ENCODE results near the gene NLRC5. TPM values are rescaled to one million over a fixed set of nuclear protein-coding genes. Genes with fewer than 3 reads are reported as not detected.

Gene NLRC5
- polyA plus RNA-seq, 1 experiment = 19.2 TPM

GRCh38 chr16:57083485-57084126 is 94.2 kb downstream of the NLRC5 start:
- POLR2A ChIA-PET = no interaction called here
- DNase-seq (ENCODE audit: low read depth) = no peak
- Histone ChIP-seq H3K36me3 (ENCODE audit: control insufficient read depth, insufficient read depth, low read length) (no peaks in the 10 kb centered on the region), H3K4me3 (ENCODE audit: low read depth, low read length) (no peak overlapping the region), H3K27me3 (ENCODE audit: control insufficient read depth, insufficient read depth, low read length) (no peaks in the 10 kb centered on the region)
- CTCF ChIA-PET = interaction anchor here (0.6 to 4.9 kb wide), 31 partner anchors 9 to 338 kb away, joined by 3 to 44 read pairs (median 4); partner anchors contain the start of gene CPNE2
- TF ChIP-seq, protein P1, sequence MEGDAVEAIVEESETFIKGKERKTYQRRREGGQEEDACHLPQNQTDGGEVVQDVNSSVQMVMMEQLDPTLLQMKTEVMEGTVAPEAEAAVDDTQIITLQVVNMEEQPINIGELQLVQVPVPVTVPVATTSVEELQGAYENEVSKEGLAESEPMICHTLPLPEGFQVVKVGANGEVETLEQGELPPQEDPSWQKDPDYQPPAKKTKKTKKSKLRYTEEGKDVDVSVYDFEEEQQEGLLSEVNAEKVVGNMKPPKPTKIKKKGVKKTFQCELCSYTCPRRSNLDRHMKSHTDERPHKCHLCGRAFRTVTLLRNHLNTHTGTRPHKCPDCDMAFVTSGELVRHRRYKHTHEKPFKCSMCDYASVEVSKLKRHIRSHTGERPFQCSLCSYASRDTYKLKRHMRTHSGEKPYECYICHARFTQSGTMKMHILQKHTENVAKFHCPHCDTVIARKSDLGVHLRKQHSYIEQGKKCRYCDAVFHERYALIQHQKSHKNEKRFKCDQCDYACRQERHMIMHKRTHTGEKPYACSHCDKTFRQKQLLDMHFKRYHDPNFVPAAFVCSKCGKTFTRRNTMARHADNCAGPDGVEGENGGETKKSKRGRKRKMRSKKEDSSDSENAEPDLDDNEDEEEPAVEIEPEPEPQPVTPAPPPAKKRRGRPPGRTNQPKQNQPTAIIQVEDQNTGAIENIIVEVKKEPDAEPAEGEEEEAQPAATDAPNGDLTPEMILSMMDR (IDR thresholded peaks at IDR 0.05; ENCODE audit: insufficient read depth, low read depth, low read length) = no peak

GRCh38 chr16:57084257-57084770 is 95.0 kb downstream of the NLRC5 start:
- Histone ChIP-seq H3K36me3 (ENCODE audit: control insufficient read depth, insufficient read depth, low read length) (no peaks in the 10 kb centered on the region), H3K4me3 (ENCODE audit: low read depth, low read length) (no peak overlapping the region), H3K27me3 (ENCODE audit: control insufficient read depth, insufficient read depth, low read length) (no peaks in the 10 kb centered on the region)
- POLR2A ChIA-PET = no interaction called here
- TF ChIP-seq, protein P1 (IDR thresholded peaks at IDR 0.05; ENCODE audit: insufficient read depth, low read depth, low read length) = peak; percentile 98
- no peak for DNase-seq (ENCODE audit: low read depth)
- CTCF ChIA-PET = interaction anchor here (0.7 to 4.9 kb wide), 35 partner anchors 9 to 333 kb away, joined by 3 to 44 read pairs (median 4); partner anchors contain the start of gene CPNE2

DNA sequence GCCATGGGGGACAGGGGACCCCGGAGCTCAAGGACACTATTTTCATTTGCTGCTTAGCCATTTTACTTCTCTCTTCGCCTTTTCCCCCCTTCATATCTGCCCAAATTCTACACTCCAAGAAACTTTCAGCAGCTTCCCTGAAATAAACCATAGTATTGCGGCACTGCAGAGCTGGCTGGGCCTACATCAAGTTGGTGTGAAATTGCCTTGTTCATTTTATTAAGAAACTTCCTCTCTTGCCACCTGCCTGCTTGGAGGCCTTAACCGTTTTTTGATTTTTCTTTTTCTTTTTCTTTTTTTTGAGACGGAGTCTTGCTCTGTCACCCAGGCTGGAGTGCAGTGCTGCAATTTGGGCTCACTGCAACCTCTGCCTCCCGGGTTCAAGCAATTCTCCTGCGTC is 95.6 kb downstream of the NLRC5 start:
- H3K36me3 ChIP-seq (ENCODE audit: control insufficient read depth, insufficient read depth, low read length) = no peaks in the 10 kb centered on the region
- H3K4me3 ChIP-seq (ENCODE audit: low read depth, low read length) = no peak overlapping the region
- DNase-seq (ENCODE audit: low read depth) = no peak
- TF ChIP-seq, protein P1 (IDR thresholded peaks at IDR 0.05; ENCODE audit: insufficient read depth, low read depth, low read length) = no peak
- ChIA-PET POLR2A (no interaction called here), CTCF (interaction anchor here (0.7 to 4.9 kb wide), 24 partner anchors 8 to 332 kb away, joined by 3 to 44 read pairs (median 4); partner anchors contain the start of gene CPNE2)
- H3K27me3 ChIP-seq (ENCODE audit: control insufficient read depth, insufficient read depth, low read length) = no peaks in the 10 kb centered on the region

DNA sequence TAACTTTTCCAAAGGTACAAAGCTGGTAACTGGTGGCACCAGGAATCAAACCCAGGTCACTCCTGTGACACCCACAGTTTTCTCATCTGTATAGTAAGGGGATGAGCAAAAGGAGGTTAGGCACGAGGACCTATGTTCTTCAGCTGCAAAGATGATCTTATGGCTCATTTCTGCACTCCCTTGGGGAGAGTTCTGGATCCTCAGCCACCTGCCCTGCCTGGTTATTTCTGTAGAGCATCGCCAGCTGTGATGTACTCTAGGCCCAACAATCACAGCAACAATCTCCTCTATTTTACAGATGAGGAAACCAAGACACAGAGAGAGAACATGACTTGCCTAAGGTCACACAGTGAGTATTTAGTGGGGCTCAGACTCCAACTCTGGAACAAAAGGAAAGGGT is 97.6 kb downstream of the NLRC5 start:
- POLR2A ChIA-PET = no interaction called here
- H3K27me3 ChIP-seq (ENCODE audit: control insufficient read depth, insufficient read depth, low read length) = no peaks in the 10 kb centered on the region
- H3K36me3 ChIP-seq (ENCODE audit: control insufficient read depth, insufficient read depth, low read length) = no peaks in the 10 kb centered on the region
- TF ChIP-seq, protein P1 (IDR thresholded peaks at IDR 0.05; ENCODE audit: insufficient read depth, low read depth, low read length) = no peak
- no peak overlapping the region for H3K4me3 ChIP-seq (ENCODE audit: low read depth, low read length)
- DNase-seq (ENCODE audit: low read depth) = no peak
- CTCF ChIA-PET = interaction anchor here (0.7 to 4.3 kb wide), 3 partner anchors 13 to 213 kb away, joined by 3 to 33 read pairs (median 4); partner anchors contain the start of genes PSME3IP1 and RSPRY1

- TF ChIP-seq, protein P1 (IDR thresholded peaks at IDR 0.05; ENCODE audit: insufficient read depth, low read depth, low read length) = no peak
- Histone ChIP-seq H3K36me3 (ENCODE audit: control insufficient read depth, insufficient read depth, low read length) (no peaks in the 10 kb centered on the region), H3K4me3 (ENCODE audit: low read depth, low read length) (no peak overlapping the region), H3K27me3 (ENCODE audit: control insufficient read depth, insufficient read depth, low read length) (no peaks in the 10 kb centered on the region)
- DNase-seq (ENCODE audit: low read depth) = no peak
- ChIA-PET CTCF (interaction anchor here (0.6 kb wide), 1 partner anchor 94 kb away, joined by 3 read pairs; no protein-coding TSS in a partner anchor), POLR2A (no interaction called here)
These were observed 100.0 kb downstream of the NLRC5 start for GRCh38 chr16:57089406-57089805.

Data from BJ (cell line).